CD8-positive, alpha-beta memory T cell (primary cell): ENCODE data around the gene TLK1. TPM values are rescaled to one million over a fixed set of nuclear protein-coding genes. Genes with fewer than 3 reads are reported as not detected.

Source experiments
- CTCF ChIA-PET: fragments of 350-600 bp; sonication (Branson Sonifier 250); formaldehyde crosslinking; loops from one replicate; lab custom pipeline; 2021; ENCODE audit warnings: antibody characterized with exemption; lab: Charles Lee
- POLR2A ChIA-PET: fragments of 350-600 bp; sonication (Branson Sonifier 250); formaldehyde crosslinking; loops from one replicate; lab custom pipeline; 2021; ENCODE audit warnings: antibody characterized with exemption; lab: Charles Lee
- DNase-seq, 5 donors: peaks; one replicate each; pipeline versions ENCODE4 v3.0.0 to v3.0.0-alpha.2; 2020 to 2022; ENCODE audit warnings: mixed read lengths in 1 of 5
- H3K27ac ChIP-seq: one replicate; pipeline ENCODE4 v1.7.0; 2013; ENCODE audit warnings: low read depth, mild to moderate bottlenecking, low read length, moderate library complexity
- H3K27me3 ChIP-seq: 2 replicates; pipeline ENCODE4 v1.7.0; 2013; ENCODE audit warnings: low read length, mild to moderate bottlenecking; ENCODE audit not compliant: insufficient read depth, poor library complexity, severe bottlenecking
- H3K36me3 ChIP-seq: 2 replicates; pipeline ENCODE4 v1.7.0; 2013; ENCODE audit warnings: mild to moderate bottlenecking, low read length, moderate library complexity; ENCODE audit not compliant: insufficient read depth
- H3K4me1 ChIP-seq: 2 replicates; pipeline ENCODE4 v1.7.0; 2013; ENCODE audit warnings: mild to moderate bottlenecking, low read length, moderate library complexity; ENCODE audit not compliant: insufficient read depth
- H3K4me3 ChIP-seq: 2 replicates; pipeline ENCODE4 v1.7.0; 2013; ENCODE audit warnings: mild to moderate bottlenecking, low read length
- H3K9me3 ChIP-seq: 2 replicates; pipeline ENCODE4 v1.7.0; 2013; ENCODE audit warnings: mild to moderate bottlenecking, low read length
- H3K27ac Mint-ChIP-seq, 8 donors: one replicate each; pipeline ENCODE4 v1.8.0; 2020 to 2021; ENCODE audit warnings: mixed read lengths in 8 of 8, mild to moderate bottlenecking in 6 of 8, inconsistent platforms in 3 of 8, moderate library complexity in 3 of 8
- H3K27me3 Mint-ChIP-seq, 2 donors: one replicate each; pipeline ENCODE4 v1.8.0; 2020 to 2021; ENCODE audit warnings: mixed read lengths in 2 of 2, mild to moderate bottlenecking in 1 of 2, moderate library complexity in 1 of 2
- H3K36me3 Mint-ChIP-seq, 3 donors: one replicate each; pipeline ENCODE4 v1.8.0; 2020 to 2021; ENCODE audit warnings: mixed read lengths in 3 of 3, inconsistent platforms in 1 of 3, mild to moderate bottlenecking in 1 of 3
- H3K4me1 Mint-ChIP-seq, 3 donors: one replicate each; pipeline ENCODE4 v1.8.0; 2020 to 2021; ENCODE audit warnings: mixed read lengths in 3 of 3, inconsistent platforms in 1 of 3, mild to moderate bottlenecking in 1 of 3
- H3K4me3 Mint-ChIP-seq, 7 donors: one replicate each; pipeline ENCODE4 v1.8.0; 2020 to 2021; ENCODE audit warnings: mixed read lengths in 7 of 7, mild to moderate bottlenecking in 6 of 7, moderate library complexity in 4 of 7, inconsistent platforms in 2 of 7
- H3K9me3 Mint-ChIP-seq, 5 donors: one replicate each; pipeline ENCODE4 v1.8.0; 2020 to 2022; ENCODE audit warnings: mixed read lengths in 5 of 5, mild to moderate bottlenecking in 3 of 5, moderate library complexity in 2 of 5, inconsistent platforms in 1 of 5
- polyA plus RNA-seq: library from polyadenylated mRNA; unstranded; fragments of 300-500 nt; fragmentation: Illumina TruSeq; gene quantifications from one replicate; pipeline ENCODE4 v1.2.3, GENCODE V29; 2021
- total RNA-seq, 2 experiments: library from RNA; stranded (reverse); gene quantifications; one replicate each; pipeline ENCODE4 v1.2.3, GENCODE V29; 2021

The TLK1 gene
- total and polyA plus RNA-seq, 3 experiments from 2014 or later: 37.6 to 79.0 (median 73.2) TPM

- Mint-ChIP-seq H3K9me3 (no peaks in the 10 kb centered on the region), H3K27me3 (no peaks in the 10 kb centered on the region), H3K27ac (peak overlapping the region in 1 of 8 donors; percentile 40), H3K4me1 (peaks cover 18 to 32% (median 23%) of the 10 kb centered on the region in 3 donors), H3K36me3 (peaks cover 12 to 62% (median 26%) of the 10 kb centered on the region in 3 donors), H3K4me3 (no peak overlapping the region)
- CTCF ChIA-PET: no interaction called here
- H3K36me3 ChIP-seq: peaks cover 42% of the 10 kb centered on the region
- H3K27me3 ChIP-seq: no peaks in the 10 kb centered on the region
- H3K9me3 ChIP-seq: no peaks in the 10 kb centered on the region
- no peak overlapping the region for H3K27ac ChIP-seq
- peaks cover 5% of the 10 kb centered on the region for H3K4me1 ChIP-seq
- no peak overlapping the region for H3K4me3 ChIP-seq
- DNase-seq: no peak
- POLR2A ChIA-PET: no interaction called here
Measured at GRCh38 chr2:170949415-170949814, 211.3 kb downstream of the TLK1 start.

GRCh38 chr2:170944545-170944944 is 216.1 kb downstream of the TLK1 start:
- Mint-ChIP-seq H3K9me3 (no peaks in the 10 kb centered on the region), H3K4me3 (peak overlapping the region in 1 of 7 donors; percentile 37), H3K27ac (peak overlapping the region in 1 of 8 donors; percentile 66), H3K27me3 (no peaks in the 10 kb centered on the region), H3K36me3 (peaks cover 0 to 31% (median 5%) of the 10 kb centered on the region in 3 donors), H3K4me1 (peaks cover 57 to 77% (median 59%) of the 10 kb centered on the region in 3 donors)
- peaks cover 36% of the 10 kb centered on the region for H3K4me1 ChIP-seq
- H3K27me3 ChIP-seq: no peaks in the 10 kb centered on the region
- CTCF ChIA-PET: interaction anchor here (0.9 to 2.3 kb wide), 3 partner anchors 16 to 194 kb away, joined by 3 to 9 read pairs (median 3); partner anchors contain the start of gene GORASP2
- H3K4me3 ChIP-seq: no peak overlapping the region
- DNase-seq: no peak
- POLR2A ChIA-PET: no interaction called here
- no peaks in the 10 kb centered on the region for H3K9me3 ChIP-seq
- H3K36me3 ChIP-seq: peaks cover 2% of the 10 kb centered on the region
- H3K27ac ChIP-seq: no peak overlapping the region

GRCh38 chr2:170943596-170943995 is 217.1 kb downstream of the TLK1 start:
- H3K4me1 ChIP-seq: peaks cover 41% of the 10 kb centered on the region
- ChIA-PET POLR2A (no interaction called here), CTCF (interaction anchor here (0.9 to 2.3 kb wide), 2 partner anchors 15 to 19 kb away, joined by 3 to 9 read pairs; partner anchors contain the start of gene GORASP2)
- H3K36me3 ChIP-seq: no peaks in the 10 kb centered on the region
- Mint-ChIP-seq H3K9me3 (no peaks in the 10 kb centered on the region), H3K4me1 (peaks cover 66 to 86% (median 68%) of the 10 kb centered on the region in 3 donors), H3K27ac (no peak overlapping the region), H3K27me3 (no peaks in the 10 kb centered on the region), H3K4me3 (no peak overlapping the region), H3K36me3 (peaks cover 0 to 29% (median 3%) of the 10 kb centered on the region in 3 donors)
- H3K4me3 ChIP-seq: no peak overlapping the region
- no peak for DNase-seq
- H3K9me3 ChIP-seq: no peaks in the 10 kb centered on the region
- no peak overlapping the region for H3K27ac ChIP-seq
- no peaks in the 10 kb centered on the region for H3K27me3 ChIP-seq

- no peaks in the 10 kb centered on the region for H3K27me3 ChIP-seq
- H3K36me3 ChIP-seq: no peaks in the 10 kb centered on the region
- Mint-ChIP-seq H3K36me3 (peaks cover 0 to 31% (median 3%) of the 10 kb centered on the region in 3 donors), H3K9me3 (no peaks in the 10 kb centered on the region), H3K27ac (no peak overlapping the region), H3K4me1 (peaks cover 69 to 90% (median 74%) of the 10 kb centered on the region in 3 donors), H3K27me3 (no peaks in the 10 kb centered on the region), H3K4me3 (no peak overlapping the region)
- H3K4me3 ChIP-seq: no peak overlapping the region
- no peak for DNase-seq
- no peak overlapping the region for H3K27ac ChIP-seq
- peaks cover 42% of the 10 kb centered on the region for H3K4me1 ChIP-seq
- no peaks in the 10 kb centered on the region for H3K9me3 ChIP-seq
- POLR2A ChIA-PET: no interaction called here
- CTCF ChIA-PET: interaction anchor here (0.9 kb wide), 1 partner anchor 18 kb away, joined by 3 read pairs; no protein-coding TSS in a partner anchor
Measured at GRCh38 chr2:170943041-170943440, 217.7 kb downstream of the TLK1 start.

- Mint-ChIP-seq H3K27ac (peak overlapping the region in 1 of 8 donors; percentile 3), H3K4me1 (peaks cover 70 to 92% (median 76%) of the 10 kb centered on the region in 3 donors), H3K9me3 (no peaks in the 10 kb centered on the region), H3K27me3 (no peaks in the 10 kb centered on the region), H3K4me3 (no peak overlapping the region), H3K36me3 (peaks cover 0 to 35% (median 2%) of the 10 kb centered on the region in 3 donors)
- H3K4me3 ChIP-seq: no peak overlapping the region
- peaks cover 46% of the 10 kb centered on the region for H3K4me1 ChIP-seq
- ChIA-PET CTCF (no interaction called here), POLR2A (no interaction called here)
- no peak for DNase-seq
- no peak overlapping the region for H3K27ac ChIP-seq
- no peaks in the 10 kb centered on the region for H3K27me3 ChIP-seq
- no peaks in the 10 kb centered on the region for H3K9me3 ChIP-seq
- H3K36me3 ChIP-seq: no peaks in the 10 kb centered on the region
Measured at GRCh38 chr2:170942615-170943014, 218.1 kb downstream of the TLK1 start.

Other genes starting within 250 kb of the TLK1 start
- gene GORASP2, start 231.6 kb downstream of the TLK1 start, total RNA-seq: 10 to 100 TPM; 70.7 to 80.9 TPM
- 101 TPM for gene GORASP2, start 231.6 kb downstream of the TLK1 start, polyA plus RNA-seq